HEK293 (cell line): ENCODE measurements around the gene CAV1.

ENCODE experiments used
- BCL11A ChIP-seq: fragments of 450-650 bp; formaldehyde crosslinking; IDR thresholded peaks from 2 replicates; pipeline ENCODE4 v1.5.1; 2016; ENCODE audit warnings: low read depth, missing biosample characterization, missing genetic modification characterization
- CTCF ChIP-seq: fragments of 450-650 bp; formaldehyde crosslinking; IDR thresholded peaks from 2 replicates; pipeline ENCODE4 v1.5.1; 2016; ENCODE audit warnings: missing biosample characterization, missing genetic modification characterization
- REST ChIP-seq: fragments of 450-650 bp; formaldehyde crosslinking; IDR thresholded peaks from 2 replicates; pipeline ENCODE4 v1.5.1; 2016; ENCODE audit warnings: missing biosample characterization, missing genetic modification characterization
- ZBTB49 ChIP-seq: fragments of 450-650 bp; formaldehyde crosslinking; IDR thresholded peaks from 2 replicates; pipeline ENCODE4 v1.5.1; 2016; ENCODE audit warnings: missing biosample characterization, missing genetic modification characterization, low read depth
- ZNF132 ChIP-seq: fragments of 450-650 bp; formaldehyde crosslinking; IDR thresholded peaks from 2 replicates; pipeline ENCODE4 v1.5.1; 2017; ENCODE audit warnings: missing biosample characterization, missing genetic modification characterization, borderline replicate concordance
- ZNF138 ChIP-seq: fragments of 450-650 bp; formaldehyde crosslinking; IDR thresholded peaks from 2 replicates; pipeline ENCODE4 v1.5.1; 2016; ENCODE audit warnings: missing biosample characterization, missing genetic modification characterization, borderline replicate concordance
- ZNF398 ChIP-seq: fragments of 450-650 bp; formaldehyde crosslinking; IDR thresholded peaks from 2 replicates; pipeline ENCODE4 v1.5.1; 2017; ENCODE audit warnings: missing biosample characterization, missing genetic modification characterization
- ZNF510 ChIP-seq: fragments of 450-650 bp; formaldehyde crosslinking; IDR thresholded peaks from 2 replicates; pipeline ENCODE4 v1.5.1; 2018; ENCODE audit warnings: mild to moderate bottlenecking, missing genetic modification characterization, missing biosample characterization; ENCODE audit not compliant: insufficient replicate concordance
- ZNF654 ChIP-seq: fragments of 450-650 bp; formaldehyde crosslinking; IDR thresholded peaks from 2 replicates; pipeline ENCODE4 v1.5.1; 2016; ENCODE audit warnings: low read depth, missing biosample characterization, missing genetic modification characterization
- ZNF707 ChIP-seq: fragments of 450-650 bp; formaldehyde crosslinking; IDR thresholded peaks from 2 replicates; pipeline ENCODE4 v1.5.1; 2016; ENCODE audit warnings: missing biosample characterization, missing genetic modification characterization

- TF ChIP-seq CTCF (tag by site-specific recombination) = no peak
- no peak for TF ChIP-seq ZNF132 (tag by site-specific recombination)
- no peak for TF ChIP-seq ZBTB49 (tag by site-specific recombination)
- TF ChIP-seq ZNF707 (tag by site-specific recombination) = no peak
- TF ChIP-seq ZNF510 = no peak
- TF ChIP-seq REST (tag by site-specific recombination) = no peak
- TF ChIP-seq BCL11A (tag by site-specific recombination) = no peak
- TF ChIP-seq ZNF138 (tag by site-specific recombination) = no peak
- TF ChIP-seq ZNF398 (tag by site-specific recombination) = no peak
- TF ChIP-seq ZNF654 = no peak
These were observed 14.8 kb upstream of the CAV1 start for GRCh38 chr7:116509982-116510579.
